K562 (cell line): Measurements from ENCODE around the gene ZC3H12C. TPM values are rescaled to one million over a fixed set of nuclear protein-coding genes. Genes with fewer than 3 reads are reported as not detected.

Source experiments
- CC2D1A ChIP-seq: fragments of 450-650 bp; IDR thresholded peaks from 2 replicates; pipeline ENCODE4 v1.6.1; 2017; ENCODE audit warnings: mild to moderate bottlenecking
- CEBPB ChIP-seq: fragments of 450-650 bp; IDR thresholded peaks from 2 replicates; pipeline ENCODE4 v1.6.1; 2016; ENCODE audit warnings: missing genetic modification characterization, missing compliant biosample characterization
- CREB3 ChIP-seq: fragments of 450-650 bp; conservative IDR thresholded peaks from 2 replicates; pipeline ENCODE4 v1.6.1; 2016; ENCODE audit warnings: missing genetic modification characterization, low read depth, mild to moderate bottlenecking, missing compliant biosample characterization, moderate library complexity
- MEIS2 ChIP-seq: fragments of 450-650 bp; IDR thresholded peaks from 2 replicates; pipeline ENCODE4 v1.6.1; 2014; ENCODE audit warnings: mild to moderate bottlenecking; ENCODE audit not compliant: partially characterized antibody
- NR3C1 ChIP-seq: sonication (generic); formaldehyde crosslinking; IDR thresholded peaks from 2 replicates; pipeline ENCODE4 v1.8.1; 2022; ENCODE audit warnings: missing genetic modification reagents
- PATZ1 ChIP-seq: fragments of 250-450 bp; sonication (Bioruptor Pico); IDR thresholded peaks from 2 replicates; pipeline ENCODE4 v1.5.0; 2020; ENCODE audit warnings: mild to moderate bottlenecking, borderline replicate concordance
- PCBP1 ChIP-seq: fragments of 200-400 bp; formaldehyde crosslinking; IDR thresholded peaks from 2 replicates; pipeline ENCODE4 v1.6.1; 2018; ENCODE audit warnings: mild to moderate bottlenecking, low read depth, low read length; ENCODE audit not compliant: poor library complexity, severe bottlenecking
- PHB ChIP-seq: fragments of 250-450 bp; sonication (Bioruptor Pico); IDR thresholded peaks from 2 replicates; pipeline ENCODE4 v1.5.0; 2021
- SAFB2 ChIP-seq: fragments of 200-400 bp; formaldehyde crosslinking; IDR thresholded peaks from 2 replicates; pipeline ENCODE4 v1.6.1; 2018; ENCODE audit warnings: borderline replicate concordance, low read length, low read depth, moderate library complexity; ENCODE audit not compliant: severe bottlenecking
- SIN3B ChIP-seq: fragments of 450-650 bp; IDR thresholded peaks from 2 replicates; pipeline ENCODE4 v1.6.1; 2017; ENCODE audit warnings: low read depth, mild to moderate bottlenecking, moderate library complexity
- SMARCC2 ChIP-seq: fragments of 450-650 bp; IDR thresholded peaks from 2 replicates; pipeline ENCODE4 v1.6.1; 2017; ENCODE audit warnings: antibody characterized with exemption, moderate library complexity, mild to moderate bottlenecking, low read depth
- TCF3 ChIP-seq: sonication (generic); formaldehyde crosslinking; IDR thresholded peaks from 2 replicates; pipeline ENCODE4 v1.4.0; 2020; ENCODE audit warnings: mild to moderate bottlenecking, missing genetic modification reagents
- TOE1 ChIP-seq, 2 experiments: fragments of 450-650 bp in 1 of 2; sonication (generic) in 1 of 2; formaldehyde crosslinking in 1 of 2; IDR thresholded peaks; 2 replicates each; pipeline versions ENCODE4 v1.7.1 to v1.8.0; 2016 to 2022; ENCODE audit warnings: borderline replicate concordance in 2 of 2, mild to moderate bottlenecking in 2 of 2, antibody characterized with exemption in 1 of 2, inconsistent platforms in 1 of 2, low read depth in 1 of 2, missing genetic modification reagents in 1 of 2, moderate library complexity in 1 of 2
- YBX1 ChIP-seq: fragments of 450-650 bp; IDR thresholded peaks from 2 replicates; pipeline ENCODE4 v1.7.1; 2016; ENCODE audit warnings: mild to moderate bottlenecking
- ZNF23 ChIP-seq: fragments of 250-450 bp; sonication (Bioruptor Pico); IDR thresholded peaks from 2 replicates; pipeline ENCODE4 v1.4.0; 2020; ENCODE audit warnings: mild to moderate bottlenecking
- polyA plus RNA-seq, 8 experiments: library from polyadenylated mRNA; depleted of rRNA in 4 of 8; stranded (reverse) in 5 of 8; unstranded in 3 of 8; fragments of >200 nt; fragmentation: Nextera tagmentation in 2 of 8; fragmentation: Illumina TruSeq in 1 of 8; extraction: Ambion mirVana in 2 of 8; extraction: Trizol in 1 of 8; gene quantifications; 2 replicates each; pipeline versions ENCODE4 v1.2.1 to v1.2.3, GENCODE V29; 2011 to 2014; ENCODE audit warnings: inconsistent platforms in 1 of 8, missing spikeins in 1 of 8
- total RNA-seq, 7 experiments: library from RNA; depleted of rRNA in 6 of 7; stranded (reverse); fragments of >200 nt in 6 of 7; fragmentation: Illumina TruSeq in 2 of 7; extraction: Trizol in 2 of 7; gene quantifications; 2 replicates each; pipeline versions ENCODE4 v1.2.1 to v1.2.3, GENCODE V29; 2011 to 2021; ENCODE audit warnings: low replicate concordance in 1 of 7
- TF ChIP-seq, protein P1 (sequence below): fragments of 450-650 bp; IDR thresholded peaks from 2 replicates; pipeline ENCODE4 v1.7.1; 2018; ENCODE audit warnings: mild to moderate bottlenecking, low read depth; ENCODE audit not compliant: partially characterized antibody
- TF ChIP-seq, protein P2 (sequence below): sonication (generic); IDR thresholded peaks from 2 replicates; pipeline ENCODE4 v1.6.1; 2016
- TF ChIP-seq, protein P3 (sequence below), 2 experiments: IDR thresholded peaks in 1 of 2; conservative IDR thresholded peaks in 1 of 2; 2 replicates each; pipeline ENCODE4 v1.6.1; 2016; ENCODE audit warnings: low read depth in 2 of 2, mild to moderate bottlenecking in 1 of 2, missing compliant biosample characterization in 1 of 2, missing genetic modification characterization in 1 of 2, moderate library complexity in 1 of 2

The ZC3H12C gene
- total and polyA plus RNA-seq, 9 of the 15 experiments (the other 6 are each of a cell fraction or from before 2014, with no cell fraction given), result 0.56 to 5.9 (median 3.3) TPM

DNA sequence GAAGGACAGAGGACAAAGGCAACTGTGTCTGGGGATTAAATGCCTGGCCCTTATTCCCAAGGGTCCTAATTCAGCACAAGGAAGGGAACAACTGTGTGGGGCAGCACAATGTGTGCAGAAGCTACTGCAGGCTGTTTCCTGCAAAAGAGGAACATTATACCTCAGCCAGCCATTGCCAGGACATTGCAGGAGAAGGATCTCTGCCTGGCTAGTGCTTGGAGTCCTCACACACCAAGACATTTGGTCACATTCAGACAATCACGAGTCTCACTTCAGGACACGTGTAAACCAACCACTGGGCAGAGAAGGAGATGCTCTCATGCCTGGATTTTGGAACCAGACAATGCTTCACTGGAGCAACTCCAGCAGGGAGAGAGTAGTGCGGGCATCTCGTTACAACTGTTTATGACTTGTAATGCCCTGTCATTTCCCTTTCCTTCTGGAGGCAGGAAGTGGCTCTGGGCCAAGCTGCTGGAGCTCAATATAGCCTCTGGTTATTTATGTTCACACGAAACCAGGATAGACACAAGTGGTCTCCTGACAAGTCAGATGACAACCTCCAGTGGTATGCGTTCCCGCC is 23.9 kb upstream of the ZC3H12C start (continued):
- TF ChIP-seq, protein P1, sequence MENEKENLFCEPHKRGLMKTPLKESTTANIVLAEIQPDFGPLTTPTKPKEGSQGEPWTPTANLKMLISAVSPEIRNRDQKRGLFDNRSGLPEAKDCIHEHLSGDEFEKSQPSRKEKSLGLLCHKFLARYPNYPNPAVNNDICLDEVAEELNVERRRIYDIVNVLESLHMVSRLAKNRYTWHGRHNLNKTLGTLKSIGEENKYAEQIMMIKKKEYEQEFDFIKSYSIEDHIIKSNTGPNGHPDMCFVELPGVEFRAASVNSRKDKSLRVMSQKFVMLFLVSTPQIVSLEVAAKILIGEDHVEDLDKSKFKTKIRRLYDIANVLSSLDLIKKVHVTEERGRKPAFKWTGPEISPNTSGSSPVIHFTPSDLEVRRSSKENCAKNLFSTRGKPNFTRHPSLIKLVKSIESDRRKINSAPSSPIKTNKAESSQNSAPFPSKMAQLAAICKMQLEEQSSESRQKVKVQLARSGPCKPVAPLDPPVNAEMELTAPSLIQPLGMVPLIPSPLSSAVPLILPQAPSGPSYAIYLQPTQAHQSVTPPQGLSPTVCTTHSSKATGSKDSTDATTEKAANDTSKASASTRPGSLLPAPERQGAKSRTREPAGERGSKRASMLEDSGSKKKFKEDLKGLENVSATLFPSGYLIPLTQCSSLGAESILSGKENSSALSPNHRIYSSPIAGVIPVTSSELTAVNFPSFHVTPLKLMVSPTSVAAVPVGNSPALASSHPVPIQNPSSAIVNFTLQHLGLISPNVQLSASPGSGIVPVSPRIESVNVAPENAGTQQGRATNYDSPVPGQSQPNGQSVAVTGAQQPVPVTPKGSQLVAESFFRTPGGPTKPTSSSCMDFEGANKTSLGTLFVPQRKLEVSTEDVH, result no peak
- TF ChIP-seq TOE1 (IDR thresholded peaks at IDR 0.05; ENCODE audit: borderline replicate concordance) (no peak), TOE1 (CRISPR knock-in tag; IDR thresholded peaks at IDR 0.05; ENCODE audit: borderline replicate concordance, low read depth) (no peak), CREB3 (tag) (no peak), CEBPB (tag) (no peak), SMARCC2 (no peak), SAFB2 (no peak), MEIS2 (peak; percentile 87), PHB (no peak), SIN3B (no peak), PATZ1 (CRISPR knock-in tag) (no peak), YBX1 (no peak), NR3C1 (CRISPR knock-in tag) (no peak), ZNF23 (CRISPR knock-in tag) (no peak), CC2D1A (no peak), TCF3 (CRISPR knock-in tag) (no peak), PCBP1 (no peak)
- TF ChIP-seq, protein P2, sequence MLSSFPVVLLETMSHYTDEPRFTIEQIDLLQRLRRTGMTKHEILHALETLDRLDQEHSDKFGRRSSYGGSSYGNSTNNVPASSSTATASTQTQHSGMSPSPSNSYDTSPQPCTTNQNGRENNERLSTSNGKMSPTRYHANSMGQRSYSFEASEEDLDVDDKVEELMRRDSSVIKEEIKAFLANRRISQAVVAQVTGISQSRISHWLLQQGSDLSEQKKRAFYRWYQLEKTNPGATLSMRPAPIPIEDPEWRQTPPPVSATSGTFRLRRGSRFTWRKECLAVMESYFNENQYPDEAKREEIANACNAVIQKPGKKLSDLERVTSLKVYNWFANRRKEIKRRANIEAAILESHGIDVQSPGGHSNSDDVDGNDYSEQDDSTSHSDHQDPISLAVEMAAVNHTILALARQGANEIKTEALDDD, result peak; percentile 42; the same call in 1 of the 2 replicates
- TF ChIP-seq, protein P3, sequence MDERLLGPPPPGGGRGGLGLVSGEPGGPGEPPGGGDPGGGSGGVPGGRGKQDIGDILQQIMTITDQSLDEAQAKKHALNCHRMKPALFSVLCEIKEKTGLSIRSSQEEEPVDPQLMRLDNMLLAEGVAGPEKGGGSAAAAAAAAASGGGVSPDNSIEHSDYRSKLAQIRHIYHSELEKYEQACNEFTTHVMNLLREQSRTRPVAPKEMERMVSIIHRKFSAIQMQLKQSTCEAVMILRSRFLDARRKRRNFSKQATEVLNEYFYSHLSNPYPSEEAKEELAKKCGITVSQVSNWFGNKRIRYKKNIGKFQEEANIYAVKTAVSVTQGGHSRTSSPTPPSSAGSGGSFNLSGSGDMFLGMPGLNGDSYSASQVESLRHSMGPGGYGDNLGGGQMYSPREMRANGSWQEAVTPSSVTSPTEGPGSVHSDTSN (CRISPR knock-in tag; IDR thresholded peaks at IDR 0.05; ENCODE audit: low read depth), result no peak
- TF ChIP-seq, protein P3 (tag; conservative IDR thresholded peaks at IDR 0.05; ENCODE audit: low read depth), result peak; percentile 79
